ENCODE results near the gene USP7.
"Not testable (repeated sequence)": the region's sequence is repeated elsewhere in the genome, so short reads cannot be mapped to it uniquely, and the experiment has no call there.

USP7 gene

DNA sequence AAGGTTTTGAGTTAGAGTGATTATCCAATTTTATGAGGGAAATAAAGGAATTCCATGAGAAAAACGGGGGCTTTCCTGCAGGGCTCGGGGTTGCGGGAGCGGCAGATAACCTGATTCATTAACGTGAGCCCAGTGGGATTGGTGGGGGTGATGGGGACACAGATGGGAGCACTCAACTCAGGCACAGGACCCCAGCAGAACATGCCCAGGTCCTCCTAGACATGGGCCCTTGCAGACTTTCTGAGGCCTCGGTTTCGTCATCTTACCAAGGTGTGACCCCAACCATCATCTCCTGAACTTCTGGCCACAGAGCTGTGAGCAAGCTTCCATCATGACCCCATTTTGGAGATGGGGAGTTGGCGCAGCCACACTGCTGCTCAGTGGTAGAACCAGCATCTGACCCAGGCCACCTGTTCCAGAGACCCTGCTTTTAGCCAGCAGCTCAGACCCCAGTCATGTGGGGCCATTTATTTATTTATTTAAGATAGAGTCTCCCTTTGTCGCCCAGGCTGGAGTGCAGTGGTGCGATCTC is 117.2 kb downstream of the USP7 start:
- DNase-seq (ENCODE audit: low read depth in 2 of 2) = no peak

DNA sequence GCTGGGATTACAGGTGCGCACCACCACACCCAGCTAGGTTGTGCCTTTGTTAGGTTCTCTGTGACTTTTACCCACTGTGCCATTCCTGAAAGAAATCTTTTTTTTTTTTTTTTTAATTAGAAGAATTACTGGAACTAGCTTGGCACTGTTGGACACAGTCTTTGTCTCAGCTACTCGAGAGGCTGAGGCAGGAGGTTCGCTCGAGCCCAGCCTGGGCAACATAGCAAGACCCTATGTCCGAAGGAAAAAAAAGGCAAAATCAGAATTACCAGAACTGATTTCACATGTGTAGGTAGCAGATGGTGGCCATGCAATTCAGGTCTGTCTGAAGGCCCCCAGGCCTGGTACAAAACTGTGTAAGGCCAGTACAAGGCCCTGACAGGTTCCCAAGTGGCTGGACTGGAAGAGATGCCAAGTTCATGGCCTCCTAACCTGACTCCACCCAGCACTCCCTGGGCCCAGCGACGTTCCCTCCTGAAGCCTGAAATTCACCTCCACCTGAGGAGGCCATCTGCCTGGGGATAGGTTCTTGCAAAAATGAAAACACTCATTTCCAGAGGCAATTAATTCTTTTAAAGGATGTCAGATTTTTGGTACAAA is 117.9 kb downstream of the USP7 start:
- no peak for DNase-seq (ENCODE audit: low read depth in 2 of 2)

DNA sequence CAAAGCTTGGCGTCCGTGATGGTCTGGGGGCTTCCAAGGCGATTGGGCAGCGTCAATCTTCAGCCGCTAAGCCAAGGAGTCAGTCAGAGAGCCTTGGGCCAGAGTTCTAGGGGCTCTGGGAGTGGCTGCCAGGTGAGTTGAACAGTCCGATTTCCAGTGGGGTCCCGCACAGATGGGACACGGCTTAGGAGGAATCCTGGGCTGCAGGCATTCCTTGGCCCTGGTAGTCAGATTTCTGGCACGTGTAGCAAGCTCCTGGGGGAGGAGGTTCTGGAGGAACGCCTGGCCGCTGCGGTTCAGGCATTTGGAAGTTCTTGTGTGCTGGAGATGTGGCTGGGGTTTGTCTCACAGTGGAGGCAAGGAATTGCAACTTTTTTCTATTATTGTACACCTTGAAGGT is 120.4 kb downstream of the USP7 start:
- DNase-seq (ENCODE audit: low read depth in 2 of 2) = not testable (repeated sequence)

All from stimulated activated CD8-positive, alpha-beta memory T cell treated with anti-CD3 and anti-CD28 coated beads, Interleukin-15, amount 100 ng/mL, for 48 hours (primary cell).